Effector CD4-positive, alpha-beta T cell (primary cell): ENCODE measurements around the gene POLR2B.
A peak's percentile ranks its signal among the peaks of the same experiment; 100 is the strongest.
"Not testable (repeated sequence)": the region's sequence is repeated elsewhere in the genome, so short reads cannot be mapped to it uniquely, and the experiment has no call there.

Experiments used
- DNase-seq: peaks from one replicate; pipeline ENCODE4 v3.0.0-alpha.2; 2020
- total RNA-seq: gene quantifications from one replicate; lab custom pipeline; 2026; lab: John Stamatoyannopoulos, UW

Gene POLR2B
- 155 reads per million, percentile 89 among the genes with 10 or more reads in this experiment for total RNA-seq

DNA sequence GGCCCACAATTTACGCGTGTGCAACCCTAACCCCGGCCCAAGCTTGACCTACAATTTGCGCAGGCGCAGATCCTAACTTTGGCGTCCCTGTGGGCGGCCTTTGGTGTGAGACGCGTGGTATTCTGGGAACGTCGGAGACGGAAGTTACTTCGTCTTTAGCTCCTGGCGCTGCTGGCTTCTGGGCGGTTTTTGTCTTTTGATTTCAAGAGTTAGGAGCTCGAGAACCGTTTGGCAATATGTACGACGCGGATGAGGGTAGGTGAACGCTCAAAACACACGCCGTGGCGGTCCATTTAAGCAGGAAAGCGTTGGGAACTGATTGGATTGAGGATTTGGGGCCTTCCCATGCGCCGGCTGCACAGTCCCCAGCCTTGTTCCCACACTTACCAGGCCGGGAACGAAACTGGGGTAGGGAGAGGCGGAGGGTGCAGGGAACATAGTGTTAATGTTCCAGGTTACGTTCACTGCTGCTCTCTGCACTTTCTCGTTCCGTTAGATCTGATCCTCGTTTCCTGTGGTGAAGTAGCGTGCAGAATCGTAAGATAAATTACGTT is at the start of gene POLR2B:
TSS of gene POLR2B (plus strand) at position 147 of the 554 bp plus-strand sequence. CDS start at position 237, 90 bp downstream.
- DNase-seq: peak; percentile 76

DNA sequence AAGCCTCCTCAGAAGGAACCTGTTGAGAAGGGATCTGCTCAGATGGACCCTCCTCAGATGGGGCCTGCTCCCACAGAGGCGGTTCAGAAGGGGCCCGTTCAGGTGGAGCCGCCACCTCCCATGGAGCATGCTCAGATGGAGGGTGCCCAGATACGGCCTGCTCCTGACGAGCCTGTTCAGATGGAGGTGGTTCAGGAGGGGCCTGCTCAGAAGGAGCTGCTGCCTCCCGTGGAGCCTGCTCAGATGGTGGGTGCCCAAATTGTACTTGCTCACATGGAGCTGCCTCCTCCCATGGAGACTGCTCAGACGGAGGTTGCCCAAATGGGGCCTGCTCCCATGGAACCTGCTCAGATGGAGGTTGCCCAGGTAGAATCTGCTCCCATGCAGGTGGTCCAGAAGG is 48.1 kb upstream of the POLR2B start:
- no peak for DNase-seq

GRCh38 chr4:56931924-56932323 is 46.8 kb upstream of the POLR2B start:
- no peak for DNase-seq

DNA sequence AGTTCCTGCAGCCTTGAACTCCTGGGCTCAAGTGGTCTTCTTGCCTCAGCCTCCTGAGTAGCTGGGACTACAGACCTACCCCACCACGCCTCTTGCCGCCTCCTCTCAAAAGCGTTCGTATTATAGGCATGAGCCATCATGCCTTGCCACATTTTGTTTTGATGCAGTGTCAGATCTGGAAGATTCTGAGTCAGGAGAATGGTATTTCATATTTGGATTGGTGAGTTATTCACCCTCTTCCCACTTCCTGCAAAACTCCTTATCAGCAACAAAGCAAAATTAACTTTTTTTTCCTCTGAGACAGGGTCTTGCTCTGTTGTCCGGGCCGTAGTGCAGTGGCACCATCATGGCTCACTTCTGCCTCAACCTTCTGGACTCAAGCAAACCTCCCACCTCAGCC is 41.4 kb upstream of the POLR2B start:
- no peak for DNase-seq

DNA sequence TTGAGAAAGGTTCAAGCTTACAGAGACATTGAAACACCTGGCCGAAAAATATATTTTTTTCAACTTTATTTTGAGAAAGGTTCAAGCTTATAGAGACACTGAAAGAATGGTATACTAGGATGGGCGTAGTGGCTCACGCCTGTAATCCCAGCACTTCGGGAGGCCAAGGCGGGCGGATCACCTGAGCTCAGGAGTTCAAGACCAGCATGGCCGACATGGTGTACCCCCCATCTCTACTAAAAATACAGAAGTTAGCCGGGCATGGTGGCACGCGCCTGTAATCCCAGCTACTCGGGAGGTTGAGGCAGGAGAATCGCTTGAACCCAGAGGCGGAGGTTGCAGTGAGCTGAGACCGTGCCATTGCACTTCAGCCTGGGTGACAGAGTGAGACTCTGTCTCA is 38.9 kb upstream of the POLR2B start:
- DNase-seq: not testable (repeated sequence)

DNA sequence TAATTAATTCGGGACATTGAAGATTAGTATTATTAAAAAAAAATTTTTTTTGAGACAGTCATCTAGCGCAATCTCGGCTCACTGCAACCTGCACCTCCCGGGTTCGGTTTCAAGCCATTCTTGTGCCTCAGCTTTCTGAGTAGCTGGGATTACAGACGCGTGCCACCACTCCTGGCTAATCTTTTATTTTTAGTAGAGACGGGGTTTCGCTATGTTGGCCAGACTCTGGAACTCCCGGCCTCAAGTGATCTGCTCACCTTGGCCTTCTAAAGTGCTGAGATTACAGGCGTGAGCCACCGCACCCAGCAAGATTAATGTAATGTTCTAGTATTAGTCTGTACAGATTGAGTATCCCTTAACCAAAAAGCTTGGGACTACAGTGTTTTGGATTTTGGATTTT is 38.3 kb upstream of the POLR2B start:
- DNase-seq: no peak

DNA sequence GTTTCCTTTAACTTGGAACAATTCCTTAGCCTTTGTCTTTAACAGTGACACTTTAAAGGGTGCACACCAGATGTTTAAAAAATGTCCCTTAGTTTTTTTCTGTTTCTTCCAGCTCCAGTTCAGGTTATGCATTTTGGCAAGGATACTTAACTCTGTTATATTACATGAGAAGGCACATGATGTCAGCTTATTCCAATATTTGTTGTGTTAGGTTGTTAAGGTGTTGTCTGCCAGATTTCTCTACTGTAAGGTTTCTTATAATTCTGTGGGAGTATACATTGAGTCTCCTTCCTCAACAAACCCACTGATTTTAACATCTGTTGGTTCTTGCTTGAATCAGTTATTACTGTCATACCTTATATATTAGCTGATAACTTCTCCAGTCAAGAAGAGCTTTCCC is 37.7 kb upstream of the POLR2B start:
- DNase-seq: no peak

- DNase-seq: no peak
Measured at GRCh38 chr4:56941403-56941802, 37.3 kb upstream of the POLR2B start.

- no peak for DNase-seq
Measured at GRCh38 chr4:56953680-56954520, 24.8 kb upstream of the POLR2B start.

DNA sequence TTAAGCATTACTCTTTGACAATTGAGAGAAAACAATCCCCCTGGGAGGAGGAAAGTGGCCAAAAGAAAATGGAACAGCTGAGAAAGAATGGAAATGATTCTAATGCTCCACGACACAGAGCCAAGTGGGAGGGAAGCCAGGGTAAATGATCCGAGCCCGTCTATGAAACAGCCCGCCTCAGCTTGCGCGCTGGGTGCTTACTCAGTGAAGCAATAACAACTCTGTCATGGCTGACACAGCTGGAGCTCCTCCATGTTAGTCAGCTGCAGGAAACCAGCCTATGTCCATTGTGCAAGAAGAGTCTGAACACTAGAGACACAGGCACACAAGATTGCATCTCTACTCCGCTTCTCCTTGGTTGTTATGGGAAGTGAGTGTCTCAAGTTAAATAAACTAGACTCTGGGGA is 20.6 kb upstream of the POLR2B start:
- no peak for DNase-seq

DNA sequence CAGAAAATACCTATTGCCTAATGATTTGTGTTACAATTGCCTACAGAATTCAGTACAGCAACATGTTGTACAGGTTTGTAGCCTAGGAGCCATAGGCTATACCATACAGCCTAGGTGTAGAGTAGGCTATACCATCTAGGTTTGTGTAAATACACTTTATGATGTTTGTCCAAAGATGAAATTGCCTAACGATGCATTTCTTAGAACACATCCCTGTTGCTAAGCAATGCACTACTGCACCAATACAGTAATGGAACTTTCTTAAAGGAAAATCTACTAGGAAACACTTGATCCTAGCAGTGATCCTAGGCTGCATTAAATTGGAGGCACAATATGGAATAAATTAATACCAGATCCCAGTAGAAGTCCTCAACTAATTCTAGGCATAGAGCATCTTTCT is 19.6 kb upstream of the POLR2B start:
- no peak for DNase-seq

- no peak for DNase-seq
Measured at GRCh38 chr4:56961107-56961500, 17.6 kb upstream of the POLR2B start.

DNA sequence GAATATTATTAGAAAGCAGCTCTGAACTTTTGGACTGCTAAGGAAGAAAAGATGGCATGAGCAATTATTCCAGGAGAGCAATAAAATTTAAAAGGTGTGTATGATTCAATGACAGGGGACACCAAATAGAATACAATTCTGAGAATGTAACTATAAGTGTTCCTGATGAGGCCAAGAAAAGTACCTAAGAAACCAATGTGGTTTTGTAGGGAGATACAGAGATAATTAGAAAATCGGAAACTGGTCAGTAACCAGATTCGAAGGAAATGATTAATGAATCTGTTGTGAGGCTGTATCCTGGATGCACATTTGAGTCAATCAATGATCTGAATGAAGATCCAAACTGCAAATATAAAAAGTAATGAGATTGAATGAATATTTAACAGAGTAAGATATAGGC is 7.3 kb upstream of the POLR2B start:
- no peak for DNase-seq

GRCh38 chr4:56972389-56972788 is 6.3 kb upstream of the POLR2B start:
- no peak for DNase-seq

- DNase-seq: no peak
Measured at GRCh38 chr4:56972809-56973208, 5.9 kb upstream of the POLR2B start.

- DNase-seq: no peak
Measured at GRCh38 chr4:56973336-56973735, 5.4 kb upstream of the POLR2B start.

DNA sequence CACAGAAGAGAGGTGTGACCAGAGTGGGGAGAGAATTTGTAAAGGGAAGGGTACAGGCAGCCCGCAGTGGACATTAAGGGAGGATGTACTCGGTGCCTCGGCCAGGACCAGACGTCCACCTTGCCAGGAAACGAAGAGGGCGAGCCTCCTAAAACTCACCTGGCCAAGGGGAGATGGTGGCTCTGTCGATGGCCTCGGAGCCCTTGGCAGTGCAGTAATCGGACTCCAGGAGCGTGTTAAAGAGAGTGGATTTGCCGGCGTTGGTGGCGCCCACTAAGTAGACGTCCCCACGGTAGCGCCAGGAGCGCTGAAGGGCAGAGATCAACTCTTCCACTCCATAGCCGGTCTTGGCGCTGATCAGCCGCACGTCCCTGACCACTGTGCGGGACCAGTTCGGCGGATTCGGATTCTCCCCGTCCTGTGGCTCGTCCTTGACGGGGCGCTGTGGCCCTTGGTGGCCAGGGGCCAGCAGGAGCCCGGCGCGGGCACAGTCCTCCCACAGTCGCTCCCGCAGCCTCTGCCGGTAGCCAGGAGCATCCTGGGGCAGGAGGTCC is 2.3 kb upstream of the POLR2B start:
- DNase-seq: no peak

- DNase-seq: peak; percentile 44
Measured at GRCh38 chr4:56976837-56977320, 1.8 kb upstream of the POLR2B start.

DNA sequence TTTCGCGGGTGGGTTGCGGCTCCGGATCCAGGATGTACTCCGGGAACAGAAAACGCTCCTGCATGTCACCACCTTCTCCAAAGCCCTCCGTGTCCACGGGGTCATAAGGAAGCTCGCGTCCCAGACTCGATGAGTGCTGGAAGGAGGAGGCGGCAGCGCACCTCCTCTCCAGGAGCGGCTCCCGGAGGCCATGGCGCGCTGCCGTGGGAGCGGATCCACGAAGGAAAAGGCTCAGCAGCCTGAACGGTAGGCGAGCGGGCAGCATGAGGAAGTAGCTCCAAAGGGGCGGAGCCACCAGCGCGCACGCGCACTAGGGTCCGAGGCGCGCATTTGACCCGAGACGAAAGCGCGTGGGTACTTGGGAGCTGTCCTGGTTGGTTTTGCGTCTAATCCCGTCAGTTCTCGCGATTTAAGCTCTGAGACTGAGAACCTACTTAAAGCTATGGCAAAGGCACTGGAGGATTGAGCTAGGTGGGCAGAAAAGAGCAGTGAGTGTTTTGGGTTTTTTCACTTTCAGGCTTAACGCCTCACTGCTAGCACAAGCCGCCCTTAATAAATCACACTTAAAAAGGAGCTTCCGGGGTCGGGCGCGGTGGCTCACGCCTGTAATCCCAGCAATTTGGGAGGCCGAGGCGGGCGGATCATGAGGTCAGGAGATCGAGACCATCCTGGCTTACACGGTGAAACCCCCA is 1.2 kb upstream of the POLR2B start, which contains the start of gene NOA1:
TSS of gene NOA1 (minus strand) at position 286 of the 692 bp plus-strand sequence. CDS start at position 265, 21 bp downstream.
- peak; percentile 96 for DNase-seq

GRCh38 chr4:56979421-56980072 is 851 bp downstream of the POLR2B start:
- DNase-seq: peak; percentile 19

DNA sequence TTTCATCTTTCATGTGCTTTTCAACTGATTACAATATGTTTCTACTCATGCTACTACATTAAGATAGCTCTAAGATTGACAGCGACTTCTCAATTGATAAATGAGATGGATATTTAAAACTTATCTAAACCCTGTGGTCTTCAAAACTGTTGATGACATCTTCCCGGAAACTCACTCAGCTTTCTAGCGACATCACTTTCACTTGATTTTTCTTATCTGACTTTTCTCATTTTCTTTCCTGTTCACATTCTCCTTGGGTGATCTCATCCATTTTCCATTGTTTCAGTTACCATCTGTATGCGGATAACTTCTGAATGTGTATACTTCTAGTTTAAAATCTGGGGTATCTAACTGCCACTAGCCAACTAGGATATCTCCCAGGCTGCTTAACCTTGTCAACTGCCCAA is 3.1 kb downstream of the POLR2B start:
- no peak for DNase-seq

GRCh38 chr4:56986192-56986591 is 7.5 kb downstream of the POLR2B start:
- DNase-seq: no peak

GRCh38 chr4:56986952-56987351 is 8.3 kb downstream of the POLR2B start:
- DNase-seq: no peak
